ENCODE measurements around the gene PPM1A.

GRCh38 chr14:60257865-60258264 is 8.8 kb downstream of the PPM1A start:
- no peak for TF ChIP-seq CREB1 (IDR thresholded peaks at IDR 0.05; ENCODE audit: low read depth)
- no peak for TF ChIP-seq CEBPB (IDR thresholded peaks at IDR 0.05)
- TF ChIP-seq EP300 (IDR thresholded peaks at IDR 0.05; ENCODE audit: borderline replicate concordance): no peak
- no peak for TF ChIP-seq TCF12 (IDR thresholded peaks at IDR 0.05; ENCODE audit: low read depth)
- no peak for TF ChIP-seq YY1 (IDR thresholded peaks at IDR 0.05; ENCODE audit: low read depth)
- TF ChIP-seq MAX (IDR thresholded peaks at IDR 0.05): no peak
- TF ChIP-seq EGR1 (IDR thresholded peaks at IDR 0.05): no peak
- TF ChIP-seq TEAD4 (IDR thresholded peaks at IDR 0.05): no peak
- no peak for TF ChIP-seq FOXM1 (IDR thresholded peaks at IDR 0.05; ENCODE audit: borderline replicate concordance, low read depth)
- TF ChIP-seq RAD21 (IDR thresholded peaks at IDR 0.05; ENCODE audit: low read depth): no peak
- TF ChIP-seq TAF1 (IDR thresholded peaks at IDR 0.05; ENCODE audit: low read depth): no peak
